GM23338 (cell line): Measurements from ENCODE around the gene SCG3. TPM values are rescaled to one million over a fixed set of nuclear protein-coding genes. Genes with fewer than 3 reads are reported as not detected.

Source experiments
- ATAC-seq: fragments of 200-7000 bp; cut with Tn5 transposase; 3 replicates; pipeline ENCODE4 v1.9.1; 2020
- DNase-seq: peaks from one replicate; pipeline ENCODE4 v3.0.0-alpha.2; 2015; ENCODE audit warnings: low spot score
- H2AFZ ChIP-seq: fragments of 200-600 bp; sonication (generic); 2 replicates; pipeline ENCODE4 v1.8.0; 2016; ENCODE audit warnings: antibody characterized with exemption, mild to moderate bottlenecking, moderate library complexity
- H3F3A ChIP-seq: fragments of 200-600 bp; sonication (generic); replicated peaks from 2 replicates; pipeline ENCODE4 v1.8.0; 2017; ENCODE audit warnings: antibody characterized with exemption, mixed run types, low read depth
- H3K27ac ChIP-seq: fragments of 200-600 bp; sonication (generic); 2 replicates; pipeline ENCODE4 v1.6.1; 2016; ENCODE audit warnings: low read depth
- H3K27me3 ChIP-seq: fragments of 200-600 bp; sonication (generic); 2 replicates; pipeline ENCODE4 v1.8.0; 2016; ENCODE audit warnings: mild to moderate bottlenecking, mixed run types, moderate library complexity; ENCODE audit not compliant: insufficient read depth
- H3K36me3 ChIP-seq: fragments of 200-600 bp; sonication (generic); 2 replicates; pipeline ENCODE4 v1.8.0; 2016; ENCODE audit warnings: mild to moderate bottlenecking; ENCODE audit not compliant: insufficient read depth
- H3K4me1 ChIP-seq: fragments of 200-600 bp; sonication (generic); 2 replicates; pipeline ENCODE4 v1.8.0; 2016; ENCODE audit warnings: mild to moderate bottlenecking, moderate library complexity; ENCODE audit not compliant: insufficient read depth
- H3K4me2 ChIP-seq: fragments of 200-600 bp; sonication (generic); 2 replicates; pipeline ENCODE4 v1.7.1; 2017; ENCODE audit warnings: mixed run types
- H3K4me3 ChIP-seq: fragments of 200-600 bp; sonication (generic); 2 replicates; pipeline ENCODE4 v1.6.1; 2016; ENCODE audit warnings: mixed run types
- H3K79me2 ChIP-seq: fragments of 200-600 bp; sonication (generic); replicated peaks from 2 replicates; pipeline ENCODE4 v1.8.0; 2017; ENCODE audit warnings: mild to moderate bottlenecking; ENCODE audit not compliant: insufficient read depth
- H3K9me2 ChIP-seq: fragments of 200-600 bp; sonication (generic); 2 replicates; pipeline ENCODE4 v1.8.0; 2017; ENCODE audit not compliant: insufficient read depth
- H4K20me1 ChIP-seq: fragments of 200-600 bp; sonication (generic); replicated peaks from 2 replicates; pipeline ENCODE4 v1.8.0; 2017; ENCODE audit warnings: mild to moderate bottlenecking; ENCODE audit not compliant: insufficient read depth
- H3K27ac Mint-ChIP-seq: 2 replicates; pipeline ENCODE4 v1.8.0; 2020; ENCODE audit warnings: inconsistent platforms, mild to moderate bottlenecking, moderate library complexity, mixed read lengths
- H3K27me3 Mint-ChIP-seq: 3 replicates; pipeline ENCODE4 v1.8.0; 2022; ENCODE audit warnings: low read depth, mild to moderate bottlenecking, moderate library complexity, mixed read lengths, inconsistent platforms; ENCODE audit not compliant: insufficient read depth, poor library complexity
- H3K36me3 Mint-ChIP-seq: 3 replicates; pipeline ENCODE4 v1.8.0; 2021; ENCODE audit warnings: low read depth, mild to moderate bottlenecking, inconsistent platforms, moderate library complexity, mixed read lengths
- H3K4me1 Mint-ChIP-seq: 3 replicates; pipeline ENCODE4 v1.8.0; 2020; ENCODE audit warnings: mild to moderate bottlenecking, inconsistent platforms, mixed read lengths
- H3K4me3 Mint-ChIP-seq: 3 replicates; pipeline ENCODE4 v1.8.0; 2021; ENCODE audit warnings: moderate library complexity, mild to moderate bottlenecking, inconsistent platforms, mixed read lengths
- H3K9me3 Mint-ChIP-seq: 3 replicates; pipeline ENCODE4 v1.8.0; 2020; ENCODE audit warnings: moderate library complexity, mild to moderate bottlenecking, inconsistent platforms, mixed read lengths
- CREB1 ChIP-seq: fragments of 250-450 bp; sonication (Bioruptor Pico); IDR thresholded peaks from 2 replicates; pipeline ENCODE4 v1.5.0; 2020; ENCODE audit warnings: low read depth, mild to moderate bottlenecking, moderate library complexity
- EZH2 ChIP-seq: fragments of 200-600 bp; sonication (generic); IDR thresholded peaks from one replicate; pipeline ENCODE4 v1.8.0; 2017; ENCODE audit warnings: antibody characterized with exemption, mild to moderate bottlenecking, low read depth; ENCODE audit not compliant: unreplicated experiment
- EZH2phosphoT487 ChIP-seq: fragments of 200-600 bp; sonication (generic); IDR thresholded peaks from one replicate; pipeline ENCODE4 v1.8.1; 2018; ENCODE audit warnings: antibody characterized with exemption; ENCODE audit not compliant: unreplicated experiment
- NANOG ChIP-seq: IDR thresholded peaks from 2 replicates; pipeline ENCODE4 v1.6.1; 2016; ENCODE audit warnings: antibody characterized with exemption, borderline replicate concordance
- POLR2AphosphoS5 ChIP-seq: IDR thresholded peaks from 2 replicates; pipeline ENCODE4 v1.6.1; 2016; ENCODE audit warnings: antibody characterized with exemption, low read depth
- STAT1 ChIP-seq: IDR thresholded peaks from one replicate; pipeline ENCODE4 v1.6.1; 2016; ENCODE audit warnings: antibody characterized with exemption; ENCODE audit not compliant: unreplicated experiment
- ZNF114 ChIP-seq: fragments of 250-450 bp; sonication (Bioruptor Pico); IDR thresholded peaks from 2 replicates; pipeline ENCODE4 v1.5.0; 2020; ENCODE audit warnings: mild to moderate bottlenecking, moderate library complexity
- ZNF331 ChIP-seq: fragments of 250-450 bp; sonication (Bioruptor Pico); IDR thresholded peaks from 2 replicates; pipeline ENCODE4 v1.5.0; 2020; ENCODE audit warnings: low read depth, mild to moderate bottlenecking, moderate library complexity
- polyA plus RNA-seq: library from polyadenylated mRNA; unstranded; fragments of >200 nt; fragmentation: Nextera tagmentation; extraction: Ambion mirVana; gene quantifications from 2 replicates; pipeline ENCODE4 v1.2.1, GENCODE V29; 2016
- total RNA-seq: library from RNA; depleted of rRNA; stranded (reverse); fragments of >200 nt; shearing (Covaris generic); gene quantifications from 2 replicates; pipeline ENCODE4 v1.2.3, GENCODE V29; 2014
- TF ChIP-seq, protein P1 (sequence below), 2 experiments: fragments of 200-600 bp in 1 of 2; sonication (generic) in 1 of 2; conservative IDR thresholded peaks; 2 replicates each; pipeline versions ENCODE4 v1.5.1 to v1.6.1; 2016 to 2017; ENCODE audit warnings: antibody characterized with exemption in 2 of 2, low read depth in 2 of 2, mild to moderate bottlenecking in 2 of 2, moderate library complexity in 1 of 2
- TF ChIP-seq, protein P2 (sequence below): IDR thresholded peaks from 2 replicates; pipeline ENCODE4 v1.6.1; 2016; ENCODE audit warnings: antibody characterized with exemption
- TF ChIP-seq, protein P3 (sequence below): IDR thresholded peaks from one replicate; pipeline ENCODE4 v1.6.1; 2018; ENCODE audit warnings: antibody characterized with exemption; ENCODE audit not compliant: unreplicated experiment
- TF ChIP-seq, protein P4 (sequence below): fragments of 250-450 bp; sonication (Bioruptor Pico); IDR thresholded peaks from 2 replicates; pipeline ENCODE4 v1.5.0; 2020; ENCODE audit warnings: mild to moderate bottlenecking, moderate library complexity

SCG3 gene
- total and polyA plus RNA-seq, 2 experiments from 2014 or later, result 44.2 to 99.5 TPM

DNA sequence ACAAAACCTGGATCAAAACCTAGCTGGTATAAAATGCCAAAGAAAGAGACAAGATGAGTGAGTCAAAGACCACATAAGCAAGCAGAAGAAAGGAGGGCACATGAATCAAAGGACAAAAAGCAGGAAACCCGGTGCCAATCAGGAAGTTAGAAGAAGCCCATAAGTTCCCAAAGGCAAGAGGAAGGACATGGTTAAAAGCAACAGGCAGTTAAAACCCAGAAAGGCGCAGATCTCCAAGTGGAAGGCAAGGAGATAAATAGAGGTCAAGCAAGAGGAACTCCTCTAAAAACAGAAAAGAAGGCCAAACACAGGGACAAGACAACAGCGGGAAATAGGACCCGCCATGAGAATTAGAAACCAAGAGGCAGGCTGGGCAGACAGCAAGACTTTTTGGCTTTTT, 74.5 kb downstream of the SCG3 start (continued):
- TF ChIP-seq, protein P1, sequence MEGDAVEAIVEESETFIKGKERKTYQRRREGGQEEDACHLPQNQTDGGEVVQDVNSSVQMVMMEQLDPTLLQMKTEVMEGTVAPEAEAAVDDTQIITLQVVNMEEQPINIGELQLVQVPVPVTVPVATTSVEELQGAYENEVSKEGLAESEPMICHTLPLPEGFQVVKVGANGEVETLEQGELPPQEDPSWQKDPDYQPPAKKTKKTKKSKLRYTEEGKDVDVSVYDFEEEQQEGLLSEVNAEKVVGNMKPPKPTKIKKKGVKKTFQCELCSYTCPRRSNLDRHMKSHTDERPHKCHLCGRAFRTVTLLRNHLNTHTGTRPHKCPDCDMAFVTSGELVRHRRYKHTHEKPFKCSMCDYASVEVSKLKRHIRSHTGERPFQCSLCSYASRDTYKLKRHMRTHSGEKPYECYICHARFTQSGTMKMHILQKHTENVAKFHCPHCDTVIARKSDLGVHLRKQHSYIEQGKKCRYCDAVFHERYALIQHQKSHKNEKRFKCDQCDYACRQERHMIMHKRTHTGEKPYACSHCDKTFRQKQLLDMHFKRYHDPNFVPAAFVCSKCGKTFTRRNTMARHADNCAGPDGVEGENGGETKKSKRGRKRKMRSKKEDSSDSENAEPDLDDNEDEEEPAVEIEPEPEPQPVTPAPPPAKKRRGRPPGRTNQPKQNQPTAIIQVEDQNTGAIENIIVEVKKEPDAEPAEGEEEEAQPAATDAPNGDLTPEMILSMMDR (conservative IDR thresholded peaks at IDR 0.05; ENCODE audit: low read depth in 2 of 2), result no peak
- TF ChIP-seq POLR2AphosphoS5, result no peak
- no peak for TF ChIP-seq EZH2

DNA sequence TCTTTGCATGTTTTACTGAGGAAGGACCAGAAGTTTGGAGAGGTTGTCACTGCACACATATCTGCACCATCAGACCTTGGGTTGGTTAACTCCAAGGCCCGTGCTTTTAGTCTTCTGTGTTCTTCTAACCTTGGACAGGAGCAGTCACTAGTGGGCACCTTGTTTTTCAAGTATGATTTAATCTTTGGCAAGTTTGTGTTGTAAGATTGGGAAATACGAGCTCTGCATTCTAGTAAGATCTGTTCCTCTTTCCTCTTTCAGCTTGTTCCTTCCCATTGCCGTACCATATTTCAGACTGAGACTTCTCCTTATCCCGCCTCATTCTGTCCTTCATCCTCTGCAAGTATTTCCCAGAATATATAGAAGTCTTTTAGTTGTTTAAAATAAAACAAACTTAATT, 75.2 kb downstream of the SCG3 start:
- no peak for ATAC-seq
- no peaks in the 10 kb centered on the region for H3K9me2 ChIP-seq
- H3K4me2 ChIP-seq, result no peak overlapping the region
- H3F3A ChIP-seq, result no peaks in the 10 kb centered on the region; the same call in 1 of the 2 replicates
- peaks cover 5% of the 10 kb centered on the region; the same call in 1 of the 2 replicates for H3K4me1 ChIP-seq
- H3K4me1 Mint-ChIP-seq, result peaks cover 10% of the 10 kb centered on the region
- H3K27ac Mint-ChIP-seq, result no peak overlapping the region
- H3K27ac ChIP-seq, result no peak overlapping the region
- H3K36me3 ChIP-seq, result no peaks in the 10 kb centered on the region
- no peaks in the 10 kb centered on the region; the same call in 2 of the 3 replicates for H3K9me3 Mint-ChIP-seq
- H3K27me3 Mint-ChIP-seq, result peaks cover 23% of the 10 kb centered on the region
- H3K27me3 ChIP-seq, result peaks cover 21% of the 10 kb centered on the region
- no peak for DNase-seq
- no peak overlapping the region for H2AFZ ChIP-seq
- no peaks in the 10 kb centered on the region; the same call in 2 of the 3 replicates for H3K36me3 Mint-ChIP-seq
- peaks cover 9% of the 10 kb centered on the region; the same call in 1 of the 2 replicates for H4K20me1 ChIP-seq
- H3K4me3 Mint-ChIP-seq, result no peak overlapping the region
- no peak overlapping the region for H3K4me3 ChIP-seq
- no peaks in the 10 kb centered on the region for H3K79me2 ChIP-seq
- no peak for TF ChIP-seq STAT1
- no peak for TF ChIP-seq NANOG
- TF ChIP-seq EZH2phosphoT487, result no peak
- TF ChIP-seq, protein P2, sequence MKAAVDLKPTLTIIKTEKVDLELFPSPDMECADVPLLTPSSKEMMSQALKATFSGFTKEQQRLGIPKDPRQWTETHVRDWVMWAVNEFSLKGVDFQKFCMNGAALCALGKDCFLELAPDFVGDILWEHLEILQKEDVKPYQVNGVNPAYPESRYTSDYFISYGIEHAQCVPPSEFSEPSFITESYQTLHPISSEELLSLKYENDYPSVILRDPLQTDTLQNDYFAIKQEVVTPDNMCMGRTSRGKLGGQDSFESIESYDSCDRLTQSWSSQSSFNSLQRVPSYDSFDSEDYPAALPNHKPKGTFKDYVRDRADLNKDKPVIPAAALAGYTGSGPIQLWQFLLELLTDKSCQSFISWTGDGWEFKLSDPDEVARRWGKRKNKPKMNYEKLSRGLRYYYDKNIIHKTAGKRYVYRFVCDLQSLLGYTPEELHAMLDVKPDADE, result no peak
- no peak for TF ChIP-seq CREB1 (CRISPR knock-in tag)
- TF ChIP-seq, protein P3, sequence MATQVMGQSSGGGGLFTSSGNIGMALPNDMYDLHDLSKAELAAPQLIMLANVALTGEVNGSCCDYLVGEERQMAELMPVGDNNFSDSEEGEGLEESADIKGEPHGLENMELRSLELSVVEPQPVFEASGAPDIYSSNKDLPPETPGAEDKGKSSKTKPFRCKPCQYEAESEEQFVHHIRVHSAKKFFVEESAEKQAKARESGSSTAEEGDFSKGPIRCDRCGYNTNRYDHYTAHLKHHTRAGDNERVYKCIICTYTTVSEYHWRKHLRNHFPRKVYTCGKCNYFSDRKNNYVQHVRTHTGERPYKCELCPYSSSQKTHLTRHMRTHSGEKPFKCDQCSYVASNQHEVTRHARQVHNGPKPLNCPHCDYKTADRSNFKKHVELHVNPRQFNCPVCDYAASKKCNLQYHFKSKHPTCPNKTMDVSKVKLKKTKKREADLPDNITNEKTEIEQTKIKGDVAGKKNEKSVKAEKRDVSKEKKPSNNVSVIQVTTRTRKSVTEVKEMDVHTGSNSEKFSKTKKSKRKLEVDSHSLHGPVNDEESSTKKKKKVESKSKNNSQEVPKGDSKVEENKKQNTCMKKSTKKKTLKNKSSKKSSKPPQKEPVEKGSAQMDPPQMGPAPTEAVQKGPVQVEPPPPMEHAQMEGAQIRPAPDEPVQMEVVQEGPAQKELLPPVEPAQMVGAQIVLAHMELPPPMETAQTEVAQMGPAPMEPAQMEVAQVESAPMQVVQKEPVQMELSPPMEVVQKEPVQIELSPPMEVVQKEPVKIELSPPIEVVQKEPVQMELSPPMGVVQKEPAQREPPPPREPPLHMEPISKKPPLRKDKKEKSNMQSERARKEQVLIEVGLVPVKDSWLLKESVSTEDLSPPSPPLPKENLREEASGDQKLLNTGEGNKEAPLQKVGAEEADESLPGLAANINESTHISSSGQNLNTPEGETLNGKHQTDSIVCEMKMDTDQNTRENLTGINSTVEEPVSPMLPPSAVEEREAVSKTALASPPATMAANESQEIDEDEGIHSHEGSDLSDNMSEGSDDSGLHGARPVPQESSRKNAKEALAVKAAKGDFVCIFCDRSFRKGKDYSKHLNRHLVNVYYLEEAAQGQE, result no peak
- TF ChIP-seq POLR2AphosphoS5, result no peak
- no peak for TF ChIP-seq ZNF331
- TF ChIP-seq, protein P4, sequence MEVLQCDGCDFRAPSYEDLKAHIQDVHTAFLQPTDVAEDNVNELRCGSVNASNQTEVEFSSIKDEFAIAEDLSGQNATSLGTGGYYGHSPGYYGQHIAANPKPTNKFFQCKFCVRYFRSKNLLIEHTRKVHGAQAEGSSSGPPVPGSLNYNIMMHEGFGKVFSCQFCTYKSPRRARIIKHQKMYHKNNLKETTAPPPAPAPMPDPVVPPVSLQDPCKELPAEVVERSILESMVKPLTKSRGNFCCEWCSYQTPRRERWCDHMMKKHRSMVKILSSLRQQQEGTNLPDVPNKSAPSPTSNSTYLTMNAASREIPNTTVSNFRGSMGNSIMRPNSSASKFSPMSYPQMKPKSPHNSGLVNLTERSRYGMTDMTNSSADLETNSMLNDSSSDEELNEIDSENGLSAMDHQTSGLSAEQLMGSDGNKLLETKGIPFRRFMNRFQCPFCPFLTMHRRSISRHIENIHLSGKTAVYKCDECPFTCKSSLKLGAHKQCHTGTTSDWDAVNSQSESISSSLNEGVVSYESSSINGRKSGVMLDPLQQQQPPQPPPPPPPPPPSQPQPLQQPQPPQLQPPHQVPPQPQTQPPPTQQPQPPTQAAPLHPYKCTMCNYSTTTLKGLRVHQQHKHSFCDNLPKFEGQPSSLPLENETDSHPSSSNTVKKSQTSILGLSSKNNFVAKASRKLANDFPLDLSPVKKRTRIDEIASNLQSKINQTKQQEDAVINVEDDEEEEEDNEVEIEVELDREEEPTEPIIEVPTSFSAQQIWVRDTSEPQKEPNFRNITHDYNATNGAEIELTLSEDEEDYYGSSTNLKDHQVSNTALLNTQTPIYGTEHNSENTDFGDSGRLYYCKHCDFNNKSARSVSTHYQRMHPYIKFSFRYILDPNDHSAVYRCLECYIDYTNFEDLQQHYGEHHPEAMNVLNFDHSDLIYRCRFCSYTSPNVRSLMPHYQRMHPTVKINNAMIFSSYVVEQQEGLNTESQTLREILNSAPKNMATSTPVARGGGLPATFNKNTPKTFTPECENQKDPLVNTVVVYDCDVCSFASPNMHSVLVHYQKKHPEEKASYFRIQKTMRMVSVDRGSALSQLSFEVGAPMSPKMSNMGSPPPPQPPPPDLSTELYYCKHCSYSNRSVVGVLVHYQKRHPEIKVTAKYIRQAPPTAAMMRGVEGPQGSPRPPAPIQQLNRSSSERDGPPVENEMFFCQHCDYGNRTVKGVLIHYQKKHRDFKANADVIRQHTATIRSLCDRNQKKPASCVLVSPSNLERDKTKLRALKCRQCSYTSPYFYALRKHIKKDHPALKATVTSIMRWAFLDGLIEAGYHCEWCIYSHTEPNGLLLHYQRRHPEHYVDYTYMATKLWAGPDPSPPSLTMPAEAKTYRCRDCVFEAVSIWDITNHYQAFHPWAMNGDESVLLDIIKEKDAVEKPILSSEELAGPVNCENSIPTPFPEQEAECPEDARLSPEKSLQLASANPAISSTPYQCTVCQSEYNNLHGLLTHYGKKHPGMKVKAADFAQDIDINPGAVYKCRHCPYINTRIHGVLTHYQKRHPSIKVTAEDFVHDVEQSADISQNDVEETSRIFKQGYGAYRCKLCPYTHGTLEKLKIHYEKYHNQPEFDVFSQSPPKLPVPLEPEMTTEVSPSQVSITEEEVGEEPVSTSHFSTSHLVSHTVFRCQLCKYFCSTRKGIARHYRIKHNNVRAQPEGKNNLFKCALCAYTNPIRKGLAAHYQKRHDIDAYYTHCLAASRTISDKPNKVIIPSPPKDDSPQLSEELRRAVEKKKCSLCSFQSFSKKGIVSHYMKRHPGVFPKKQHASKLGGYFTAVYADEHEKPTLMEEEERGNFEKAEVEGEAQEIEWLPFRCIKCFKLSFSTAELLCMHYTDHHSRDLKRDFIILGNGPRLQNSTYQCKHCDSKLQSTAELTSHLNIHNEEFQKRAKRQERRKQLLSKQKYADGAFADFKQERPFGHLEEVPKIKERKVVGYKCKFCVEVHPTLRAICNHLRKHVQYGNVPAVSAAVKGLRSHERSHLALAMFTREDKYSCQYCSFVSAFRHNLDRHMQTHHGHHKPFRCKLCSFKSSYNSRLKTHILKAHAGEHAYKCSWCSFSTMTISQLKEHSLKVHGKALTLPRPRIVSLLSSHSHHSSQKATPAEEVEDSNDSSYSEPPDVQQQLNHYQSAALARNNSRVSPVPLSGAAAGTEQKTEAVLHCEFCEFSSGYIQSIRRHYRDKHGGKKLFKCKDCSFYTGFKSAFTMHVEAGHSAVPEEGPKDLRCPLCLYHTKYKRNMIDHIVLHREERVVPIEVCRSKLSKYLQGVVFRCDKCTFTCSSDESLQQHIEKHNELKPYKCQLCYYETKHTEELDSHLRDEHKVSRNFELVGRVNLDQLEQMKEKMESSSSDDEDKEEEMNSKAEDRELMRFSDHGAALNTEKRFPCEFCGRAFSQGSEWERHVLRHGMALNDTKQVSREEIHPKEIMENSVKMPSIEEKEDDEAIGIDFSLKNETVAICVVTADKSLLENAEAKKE (CRISPR knock-in tag), result no peak
- no peak for TF ChIP-seq EZH2
- no peak for TF ChIP-seq ZNF114 (CRISPR knock-in tag)
